Effector CD4-positive, alpha-beta T cell (primary cell): ENCODE data around the gene PCNX2.
A peak's percentile ranks its signal among the peaks of the same experiment; 100 is the strongest.

Experiments
- DNase-seq: peaks from one replicate; pipeline ENCODE4 v3.0.0-alpha.2; 2020

PCNX2 gene

DNA sequence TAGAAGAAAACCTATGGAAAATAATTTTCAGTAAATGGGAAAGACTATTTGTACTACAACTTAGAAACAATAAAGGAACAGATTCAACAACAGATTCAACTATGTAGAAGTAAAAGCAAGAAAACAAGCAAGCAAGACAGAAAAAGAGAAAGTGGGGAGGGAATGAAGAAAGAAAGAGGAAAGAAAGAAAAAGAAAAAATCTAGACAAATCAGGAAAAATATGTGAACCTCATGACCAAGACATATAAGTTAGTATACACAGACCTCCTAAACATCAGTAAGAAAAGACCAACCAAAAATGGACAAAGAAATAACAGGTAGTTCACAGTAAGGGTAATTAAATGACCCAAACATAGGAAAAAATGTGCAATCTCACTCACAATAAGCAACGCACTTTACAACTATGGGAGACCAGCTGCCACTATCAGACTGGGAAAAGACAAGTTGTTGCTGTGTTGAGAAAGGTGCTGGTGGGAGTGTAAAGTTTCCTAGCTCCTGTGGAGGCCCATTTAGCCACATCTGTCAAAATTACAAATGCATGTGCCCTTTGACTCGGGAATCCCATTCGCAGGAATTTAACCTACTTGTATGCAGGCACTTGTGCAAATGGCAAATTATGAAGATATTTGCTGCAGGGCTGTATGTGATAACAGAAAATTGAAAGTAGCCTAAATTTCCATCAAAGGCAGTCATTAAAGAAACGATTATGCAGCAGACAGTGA is 18.1 kb upstream of the PCNX2 start:
- no peak for DNase-seq

DNA sequence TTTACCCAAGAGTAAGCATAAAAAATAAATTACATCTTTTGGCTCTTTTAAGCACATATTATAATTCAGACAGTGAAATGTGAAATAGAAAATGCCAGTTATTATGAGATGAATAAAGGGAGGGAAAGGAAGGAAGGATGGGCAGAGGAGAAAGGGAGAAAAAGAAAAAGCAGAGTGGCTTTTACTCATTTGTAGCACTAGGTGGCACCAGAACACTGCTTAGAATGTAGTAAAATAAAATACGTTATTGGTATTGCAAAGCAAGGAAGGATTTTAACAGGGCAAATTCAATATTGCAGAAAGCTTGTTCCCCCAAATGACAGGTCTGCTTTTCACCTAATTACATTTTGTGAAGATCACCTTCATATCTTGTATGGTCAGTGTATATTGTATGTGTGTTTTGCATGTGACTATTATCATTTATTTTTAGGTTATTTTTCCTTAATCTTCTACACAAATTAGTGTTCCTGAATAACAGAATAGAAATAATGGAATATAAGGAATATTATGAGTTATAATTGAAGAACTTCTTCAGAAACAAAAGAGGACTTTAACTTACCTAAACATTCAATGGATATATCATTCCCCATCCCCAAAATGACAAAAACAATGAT is 9.1 kb upstream of the PCNX2 start:
- DNase-seq, result no peak

DNA sequence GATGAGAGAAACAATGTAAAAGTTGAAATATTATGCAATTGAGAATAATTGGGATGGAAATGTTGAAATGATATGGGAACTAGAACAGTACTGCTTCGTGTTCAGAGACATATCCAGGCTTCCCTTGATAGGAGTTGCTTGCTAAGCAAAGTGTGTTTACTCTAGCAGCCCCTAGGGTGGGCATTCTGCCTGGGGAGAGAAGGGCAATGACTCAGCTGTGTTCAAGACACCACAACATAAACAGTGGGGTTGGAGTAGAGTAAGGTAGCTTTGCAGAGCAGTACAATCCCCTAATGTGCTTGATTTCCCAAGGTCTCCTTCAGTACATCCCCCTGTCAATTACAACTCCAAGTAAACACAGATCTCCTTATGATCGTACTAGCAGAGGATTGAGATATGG is 4.8 kb upstream of the PCNX2 start:
- DNase-seq, result no peak

DNA sequence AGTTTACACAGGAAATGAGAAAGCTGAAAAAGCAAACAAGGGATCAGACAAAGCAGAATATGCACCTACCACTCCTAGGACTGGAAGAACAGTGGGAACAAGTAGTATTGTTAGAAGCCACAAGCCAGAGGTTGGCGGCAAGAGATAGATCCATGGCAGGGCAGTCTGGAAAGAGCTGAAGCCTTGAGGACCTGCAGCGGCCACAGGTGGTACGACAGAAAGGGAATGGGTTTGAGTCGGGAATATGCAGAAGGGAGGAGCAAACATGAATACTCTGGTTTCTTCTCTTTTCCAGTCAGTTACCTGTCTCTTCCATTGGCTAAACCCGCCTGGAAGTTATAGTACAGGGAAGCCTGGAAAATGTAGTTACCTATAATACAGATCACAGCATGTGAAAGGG is 3.9 kb upstream of the PCNX2 start:
- DNase-seq, result no peak

DNA sequence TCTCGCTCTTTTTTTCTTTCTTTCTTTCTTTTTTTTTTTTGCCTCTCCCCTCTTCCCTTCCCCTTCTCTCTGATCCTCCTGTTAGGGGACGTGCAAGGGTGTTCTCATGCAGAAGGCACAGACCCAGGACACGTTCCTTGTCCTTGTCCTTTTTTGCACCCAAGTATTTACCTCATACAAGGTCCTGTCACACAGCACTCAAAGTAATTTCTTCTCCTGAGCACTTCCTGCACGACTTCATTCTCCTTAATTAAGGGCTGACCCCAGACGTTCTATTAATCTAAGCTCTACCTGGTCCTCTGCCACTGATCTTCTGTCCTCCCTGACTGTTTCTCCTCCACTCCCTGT is 424 bp upstream of the PCNX2 start:
- no peak for DNase-seq

DNA sequence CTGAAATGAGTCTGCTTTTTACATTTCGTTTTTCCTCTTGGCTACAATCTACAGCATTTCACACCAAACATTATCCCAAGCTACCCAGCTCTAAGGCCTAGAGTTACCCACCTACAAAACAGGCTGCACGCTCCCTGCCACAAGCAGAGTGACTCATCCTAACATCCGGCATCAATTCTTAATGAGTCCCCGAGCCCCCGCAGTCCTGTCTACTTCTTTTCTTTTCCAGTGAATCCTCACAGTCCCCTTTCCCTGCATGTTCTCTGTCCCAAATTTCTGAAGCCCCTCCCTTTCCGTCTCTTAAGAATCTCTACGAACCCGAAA is 650 bp downstream of the PCNX2 start:
- peak; percentile 34 for DNase-seq

DNA sequence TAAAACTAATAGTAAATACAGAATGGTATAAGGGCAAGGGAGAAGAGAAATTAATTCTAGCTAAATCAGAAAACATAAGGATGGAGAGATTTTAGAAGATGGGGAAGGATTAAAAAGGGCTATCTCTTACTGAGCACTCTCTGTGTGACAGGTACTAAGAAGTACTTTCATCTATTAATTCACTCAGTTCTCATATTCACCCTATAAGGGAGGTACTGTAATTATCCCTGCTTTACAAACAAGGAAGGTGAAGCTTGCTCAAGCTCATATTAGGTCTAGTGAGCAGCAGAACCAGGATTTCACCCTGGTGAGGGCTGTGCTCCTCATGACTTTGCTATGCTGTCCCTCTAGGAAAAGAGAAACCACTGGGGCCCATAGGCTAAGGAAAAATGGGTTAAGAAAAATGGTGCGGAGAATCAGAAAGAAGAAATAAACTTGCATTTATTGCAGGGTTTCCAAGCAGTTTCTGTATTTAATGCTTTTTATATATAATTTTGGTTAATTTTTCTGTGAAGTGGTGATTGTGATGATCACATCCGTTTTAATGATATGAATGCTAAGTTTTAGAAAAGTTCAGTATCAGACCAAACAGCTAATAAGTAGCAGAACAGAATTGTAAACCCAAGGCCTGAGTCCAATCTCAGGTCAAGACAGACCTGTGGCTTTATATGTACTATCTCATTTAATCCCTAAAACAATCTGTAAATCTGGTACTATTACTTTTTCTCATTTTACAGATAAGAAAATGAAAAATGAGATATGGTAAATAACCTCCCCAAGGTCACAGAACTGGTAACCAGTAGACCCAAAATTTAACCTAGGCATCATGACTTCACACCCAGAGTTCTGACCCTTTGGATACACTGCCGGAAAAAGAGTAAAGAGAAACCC is 1.7 kb downstream of the PCNX2 start:
- DNase-seq, result no peak

DNA sequence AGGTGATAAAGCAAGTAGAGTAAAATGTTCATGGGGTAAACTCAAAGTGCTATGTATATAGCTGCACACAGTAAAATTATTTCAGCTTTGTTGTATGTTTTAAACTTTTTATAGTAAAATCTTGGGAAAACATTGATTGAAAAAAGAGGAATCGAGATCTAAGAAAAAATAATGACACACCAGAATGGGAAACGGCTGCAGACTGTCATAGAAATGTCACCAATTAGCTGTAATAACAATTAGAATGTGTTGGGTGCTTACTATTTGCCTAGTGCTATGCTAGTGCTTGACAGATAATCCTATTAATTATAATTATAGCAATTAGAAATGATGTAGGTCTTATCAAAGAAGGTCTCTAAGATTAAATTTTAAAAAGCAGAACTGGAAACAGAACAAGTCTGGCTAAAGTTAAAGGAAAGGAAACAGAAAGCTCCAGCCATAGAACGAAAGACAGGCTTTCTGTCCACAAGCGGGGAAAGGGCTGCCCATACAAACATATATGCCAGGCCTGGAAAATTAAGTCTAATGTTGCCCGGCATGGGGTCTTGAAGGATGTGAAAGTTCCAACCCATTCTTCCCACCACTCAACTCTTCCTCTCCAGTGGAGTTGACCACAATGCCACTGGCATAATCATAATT is 5.0 kb downstream of the PCNX2 start:
- DNase-seq, result no peak

DNA sequence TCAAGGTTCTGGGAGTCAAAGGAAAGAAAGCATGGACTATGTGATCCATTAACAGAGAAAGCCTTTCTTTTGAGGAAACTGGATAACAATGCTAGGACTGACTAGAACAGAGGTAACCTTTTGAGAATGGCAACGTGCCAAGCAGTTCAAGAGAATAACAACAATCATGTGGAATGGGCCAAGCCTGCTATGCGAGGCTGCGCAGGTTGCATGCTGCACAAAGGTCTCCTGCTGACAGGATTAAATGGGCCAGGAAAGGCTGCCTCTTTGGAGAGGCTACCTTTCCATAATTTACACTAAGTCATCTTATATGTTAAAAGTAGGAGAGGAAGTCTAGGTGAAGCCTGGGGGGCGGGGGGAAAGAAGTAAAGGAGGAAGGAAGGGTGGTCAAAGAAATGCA is 5.8 kb downstream of the PCNX2 start:
- no peak for DNase-seq

DNA sequence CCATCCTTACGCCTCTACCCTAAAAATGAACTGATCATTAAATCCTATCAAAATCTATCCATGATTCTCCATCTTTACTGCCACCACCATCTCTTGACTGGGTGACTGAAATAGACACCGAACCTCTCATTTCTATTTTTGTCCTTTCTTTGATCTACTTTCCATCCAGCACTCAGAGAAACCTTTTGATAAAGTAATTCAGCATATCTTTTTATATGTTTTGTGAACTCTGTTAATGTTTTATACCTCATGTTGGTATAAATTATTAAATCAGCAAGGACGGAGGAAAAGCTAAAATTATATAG is 13.0 kb downstream of the PCNX2 start:
- DNase-seq, result no peak

DNA sequence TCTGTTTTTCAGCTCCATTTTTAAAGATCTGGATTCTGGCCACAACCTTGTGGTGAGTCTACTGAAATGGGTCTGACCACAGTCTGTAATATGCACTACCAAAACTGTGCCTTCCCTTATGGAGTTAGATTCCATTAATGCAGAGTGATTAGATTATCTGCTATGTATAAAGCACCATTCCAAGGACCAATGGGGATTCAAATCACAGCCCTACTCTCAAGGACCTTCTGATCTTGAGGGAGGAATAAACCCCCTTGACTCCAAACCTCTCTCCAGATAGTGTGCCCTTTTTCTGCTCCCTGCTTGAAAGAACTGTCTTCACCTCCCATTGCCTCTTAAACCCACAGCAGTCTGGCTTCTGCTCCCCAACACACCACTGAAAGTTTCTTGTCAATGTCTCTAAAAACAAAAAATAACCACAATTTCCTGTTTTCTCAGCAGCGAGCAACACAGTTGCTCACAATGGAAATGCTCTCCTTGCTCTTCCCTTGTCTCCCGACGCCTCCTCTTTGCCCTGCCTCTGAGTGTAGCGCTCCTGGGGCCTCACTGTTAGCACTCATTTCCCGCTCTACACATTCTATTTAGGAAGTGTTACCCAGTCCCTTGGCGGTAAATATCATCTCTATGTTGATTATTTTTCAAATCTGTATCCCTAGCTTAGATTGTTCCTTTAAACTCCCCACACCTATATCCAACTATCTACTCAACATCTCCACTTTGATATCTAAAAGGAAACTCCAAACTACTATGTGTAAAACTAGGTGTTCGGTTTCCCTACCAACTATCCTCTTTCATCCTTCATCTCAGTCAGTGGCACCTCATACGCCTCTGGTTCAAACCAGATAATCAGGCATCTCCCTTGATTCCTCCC is 13.6 kb downstream of the PCNX2 start:
- no peak for DNase-seq

DNA sequence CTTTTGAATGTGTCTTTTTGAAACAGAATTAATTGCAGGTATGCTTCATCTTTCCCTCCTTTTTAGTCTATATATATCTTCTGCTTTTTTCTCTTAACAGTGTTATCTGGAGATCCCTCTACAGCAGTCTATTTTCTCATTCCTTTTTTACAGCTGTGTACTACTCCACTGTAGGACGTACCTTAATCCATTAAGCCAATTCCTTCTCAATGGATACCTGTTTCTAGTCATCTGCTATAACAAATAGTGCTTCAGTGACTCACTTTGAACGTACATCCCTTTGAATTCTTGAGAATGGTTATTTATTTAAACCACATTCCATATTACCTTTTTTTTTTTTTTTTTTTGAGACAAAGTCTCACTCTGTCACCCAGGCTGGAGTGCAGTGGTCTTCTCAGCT is 15.6 kb downstream of the PCNX2 start:
- no peak for DNase-seq

DNA sequence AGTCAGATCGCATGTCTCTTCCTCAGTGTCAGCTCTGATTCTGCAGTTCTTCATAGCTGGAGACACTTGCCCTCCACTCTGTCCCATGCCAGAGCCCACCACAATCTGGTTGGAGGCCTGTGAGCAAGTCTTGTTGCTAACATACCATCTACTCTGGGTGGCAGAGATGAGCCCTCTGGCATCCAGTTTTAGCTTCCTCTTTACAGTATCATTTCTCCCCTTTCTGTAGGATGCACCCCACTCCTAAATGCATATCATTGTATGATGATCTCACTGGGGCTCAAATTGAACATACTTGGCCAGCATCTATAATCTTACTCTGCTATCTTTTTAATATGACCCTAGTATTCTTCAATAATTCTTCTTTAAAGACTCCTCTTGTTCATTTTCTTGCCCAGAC is 16.9 kb downstream of the PCNX2 start:
- DNase-seq, result no peak

DNA sequence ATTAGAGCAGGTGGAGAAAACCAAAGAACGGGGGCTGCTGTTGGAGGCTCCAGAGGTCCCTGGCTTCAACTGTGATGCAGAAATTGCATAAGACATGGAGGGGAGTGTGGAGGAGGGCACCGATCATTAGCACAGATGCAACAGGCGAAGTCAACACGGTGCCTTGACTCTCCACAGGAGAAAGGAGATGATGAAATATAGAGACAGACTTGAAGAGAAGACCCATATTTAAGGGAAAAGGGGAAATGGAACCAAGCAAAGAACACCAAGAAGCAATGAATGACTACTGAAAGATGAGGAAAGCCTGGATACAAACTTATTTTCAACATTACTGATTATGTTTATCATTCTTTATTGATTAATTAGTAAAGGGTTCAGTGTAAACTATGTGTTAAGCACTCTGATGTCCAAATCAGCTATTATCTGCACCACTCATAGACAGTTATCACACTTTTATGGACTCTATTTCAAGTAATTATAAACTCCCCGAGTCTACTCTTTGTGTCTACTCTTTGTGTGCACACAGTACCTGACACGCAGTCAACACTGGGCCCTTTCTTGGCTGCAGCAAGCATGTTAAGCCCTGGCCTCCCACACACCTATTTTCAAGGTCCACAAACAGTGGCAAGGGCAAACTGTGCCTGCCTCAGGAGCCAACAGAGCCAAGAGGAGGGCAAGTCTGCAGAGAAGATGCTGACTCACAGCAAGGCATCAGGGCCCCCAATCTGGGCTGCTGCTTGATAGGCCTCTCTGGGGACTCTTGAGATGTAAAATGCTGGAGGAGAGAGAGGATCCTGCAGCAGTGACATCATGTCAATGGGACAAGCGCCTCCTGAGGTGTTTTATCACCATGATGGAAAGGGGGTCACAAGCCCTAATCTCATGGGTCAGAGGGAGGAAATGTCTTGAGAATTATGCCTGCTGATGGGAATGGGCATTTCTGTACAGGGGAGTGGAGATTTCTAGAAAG is 17.6 kb downstream of the PCNX2 start:
- no peak for DNase-seq

DNA sequence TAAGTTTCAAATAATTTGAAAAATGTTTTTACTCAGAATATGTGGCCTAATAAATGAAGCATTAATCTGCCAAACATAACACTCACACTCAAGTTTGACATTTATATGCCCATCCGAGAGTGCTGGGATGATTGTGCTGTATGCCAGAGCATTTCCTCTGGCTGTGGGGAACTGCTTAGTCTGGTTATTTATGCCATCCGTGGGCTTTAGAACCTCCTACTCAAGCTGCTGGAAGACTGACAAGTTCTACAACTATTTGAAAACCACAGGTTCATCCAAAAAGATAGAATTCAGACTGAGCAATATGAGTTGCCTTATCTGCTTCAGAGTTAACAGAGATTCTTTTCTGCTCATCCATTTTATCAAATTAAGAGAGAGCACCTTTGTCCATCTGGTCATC is 25.9 kb downstream of the PCNX2 start:
- DNase-seq, result no peak

DNA sequence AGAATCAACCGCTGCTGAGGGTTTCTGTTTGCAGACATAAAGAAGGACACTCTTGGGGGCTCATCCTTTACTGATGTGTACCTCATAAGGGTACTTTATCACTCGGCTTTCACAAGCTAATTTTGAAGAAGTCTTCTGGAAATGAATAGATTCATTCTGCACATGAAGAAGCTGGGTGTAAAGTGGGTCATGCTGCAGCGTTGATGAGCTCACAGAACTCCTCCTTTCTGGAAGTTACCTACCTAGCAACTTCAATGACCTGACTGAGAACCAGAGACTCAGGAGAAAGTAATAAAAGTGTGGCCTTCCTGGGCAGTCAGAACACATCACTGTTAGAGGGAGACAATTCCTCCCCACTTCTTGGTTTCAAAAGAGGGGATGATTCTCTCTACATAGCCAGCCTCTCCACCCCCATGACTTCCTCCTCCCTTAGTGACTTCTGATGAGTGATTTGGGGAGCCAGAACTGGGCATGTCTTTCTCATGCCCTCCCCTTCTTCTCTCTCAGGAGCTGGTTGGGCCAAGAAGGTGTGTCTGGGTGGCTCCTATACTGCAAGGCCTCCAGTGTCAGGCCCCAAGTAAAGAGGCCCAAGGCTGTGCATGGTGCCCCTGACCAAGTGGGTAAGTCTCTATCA is 27.0 kb downstream of the PCNX2 start:
- no peak for DNase-seq

DNA sequence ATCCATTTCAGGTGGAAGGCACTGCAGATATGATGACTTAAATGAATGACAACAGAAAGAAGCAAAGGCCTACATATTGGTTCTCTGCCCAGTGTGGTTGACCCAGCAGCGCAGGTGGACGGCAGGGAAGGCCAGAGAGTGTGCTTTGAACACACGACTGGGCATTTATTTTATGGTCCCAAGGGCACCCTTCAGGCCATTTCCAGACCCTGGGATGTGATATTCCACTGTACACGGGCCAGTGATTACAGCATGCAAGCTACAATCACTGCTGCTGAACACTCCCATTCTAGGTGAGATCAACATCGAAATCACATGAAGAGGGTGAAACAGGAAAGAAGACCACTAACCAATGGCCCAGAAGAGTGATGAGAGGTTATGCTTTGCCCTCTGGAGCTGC is 33.8 kb downstream of the PCNX2 start:
- DNase-seq, result no peak

DNA sequence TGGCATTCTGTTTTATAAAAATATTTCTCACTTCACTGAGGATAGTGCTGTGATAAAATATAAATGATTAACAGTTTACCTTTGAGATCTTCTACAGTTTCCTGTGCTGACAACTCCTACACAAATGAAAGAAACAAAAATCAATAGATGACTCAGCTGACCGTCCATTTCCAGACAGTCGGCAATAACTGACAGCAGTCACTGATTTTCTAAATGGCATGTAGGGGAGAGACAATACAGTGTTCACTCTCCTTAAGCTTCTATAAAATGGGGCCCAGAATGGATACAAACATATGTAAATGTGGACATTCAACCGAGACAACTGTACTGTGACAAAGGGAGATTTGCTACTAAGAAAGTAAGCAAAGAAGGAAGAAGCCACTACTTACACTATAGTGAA is 34.3 kb downstream of the PCNX2 start:
- no peak for DNase-seq

DNA sequence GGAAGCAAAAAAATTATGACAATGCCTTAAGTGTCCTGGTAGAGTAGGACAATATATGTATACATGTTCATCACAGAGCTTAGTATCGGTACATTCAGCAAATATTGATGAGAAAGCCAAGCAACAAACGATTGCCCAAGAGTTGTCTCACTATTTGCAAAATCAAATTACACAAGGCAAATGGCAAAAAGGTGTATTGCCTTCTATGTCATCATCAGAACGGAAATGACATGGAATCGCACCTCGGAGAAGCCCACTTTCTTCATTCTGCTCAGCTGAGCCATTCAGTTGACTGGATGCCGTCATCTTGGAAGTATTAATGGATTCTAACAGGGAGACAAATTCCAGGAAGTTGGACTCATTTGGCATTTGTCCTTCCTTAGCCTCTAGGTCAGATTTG is 37.7 kb downstream of the PCNX2 start:
- DNase-seq, result no peak

DNA sequence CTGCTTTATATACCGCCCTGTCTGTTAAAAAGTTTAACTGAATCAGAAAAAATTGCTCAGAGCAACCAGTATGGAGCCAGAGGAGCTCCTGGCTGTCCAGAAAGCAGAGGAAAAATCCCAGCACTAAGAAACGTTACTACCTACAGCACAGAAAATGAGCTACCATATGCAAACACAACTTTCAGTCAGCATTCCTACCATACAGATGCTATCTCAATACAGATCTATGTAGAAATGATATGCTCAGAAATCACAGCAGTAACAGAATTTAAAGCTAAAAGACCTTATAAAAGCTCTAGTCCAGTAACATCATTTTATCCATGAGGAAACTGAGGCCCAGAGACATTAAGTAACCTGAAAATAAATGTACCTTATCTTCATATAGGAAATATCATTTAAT is 38.7 kb downstream of the PCNX2 start:
- DNase-seq, result no peak

DNA sequence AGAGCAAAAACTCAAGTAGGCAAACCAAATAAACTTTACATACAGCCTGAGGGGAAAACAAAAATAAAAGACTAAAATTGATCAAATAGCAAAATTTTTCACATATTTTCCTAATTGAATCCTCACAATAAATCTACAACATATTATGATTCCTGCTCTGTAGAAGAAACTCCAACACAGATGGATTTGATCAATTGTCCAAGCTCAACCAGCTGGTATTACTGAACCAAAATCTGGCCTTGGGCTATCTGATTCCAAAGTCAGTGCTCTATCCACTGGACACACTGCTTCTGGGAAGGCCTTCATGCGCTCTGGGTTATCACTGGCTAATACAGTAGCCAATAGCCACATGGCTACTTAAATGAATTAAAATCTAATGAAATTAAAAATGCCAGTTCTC is 39.3 kb downstream of the PCNX2 start:
- DNase-seq, result no peak
